GM19438 (cell line): ENCODE data around the gene ANO2.

Experiments
- ATAC-seq: cut with Tn5 transposase; IDR thresholded peaks from one replicate; pipeline ENCODE4 v1.9.1; 2021; ENCODE audit warnings: low read depth; ENCODE audit not compliant: unreplicated experiment

Gene ANO2

GRCh38 chr12:5945071-5946008 is at the start of gene ANO2:
TSS of gene ANO2 (minus strand) at chr12:5945259. CDS start at chr12:5945217, 42 bp downstream.
- ATAC-seq: no peak

GRCh38 chr12:5989621-5990020 is 44.6 kb upstream of the ANO2 start:
- no peak for ATAC-seq

- ATAC-seq: no peak
Observed at GRCh38 chr12:5988659-5989116, 43.6 kb upstream of the ANO2 start.

GRCh38 chr12:5988088-5988487 is 43.0 kb upstream of the ANO2 start:
- no peak for ATAC-seq

GRCh38 chr12:5987573-5987972 is 42.5 kb upstream of the ANO2 start:
- ATAC-seq: no peak

GRCh38 chr12:5985471-5985870 is 40.4 kb upstream of the ANO2 start:
- no peak for ATAC-seq

GRCh38 chr12:5984873-5985272 is 39.8 kb upstream of the ANO2 start:
- ATAC-seq: no peak

GRCh38 chr12:5982106-5982505 is 37.0 kb upstream of the ANO2 start:
- ATAC-seq: no peak

- ATAC-seq: no peak
Observed at GRCh38 chr12:5977556-5977955, 32.5 kb upstream of the ANO2 start.

- ATAC-seq: no peak
Observed at GRCh38 chr12:5976711-5977110, 31.7 kb upstream of the ANO2 start.

- ATAC-seq: no peak
Observed at GRCh38 chr12:5976196-5976595, 31.1 kb upstream of the ANO2 start.

- ATAC-seq: no peak
Observed at GRCh38 chr12:5973461-5974115, 28.5 kb upstream of the ANO2 start.

GRCh38 chr12:5972387-5972786 is 27.3 kb upstream of the ANO2 start:
- ATAC-seq: no peak

- no peak for ATAC-seq
Observed at GRCh38 chr12:5971194-5971850, 26.3 kb upstream of the ANO2 start.

GRCh38 chr12:5969974-5970690 is 25.1 kb upstream of the ANO2 start:
- no peak for ATAC-seq

- ATAC-seq: no peak
Observed at GRCh38 chr12:5969156-5969973, 24.3 kb upstream of the ANO2 start.

GRCh38 chr12:5967645-5968415 is 22.8 kb upstream of the ANO2 start:
- no peak for ATAC-seq

- no peak for ATAC-seq
Observed at GRCh38 chr12:5966486-5967095, 21.5 kb upstream of the ANO2 start.

- no peak for ATAC-seq
Observed at GRCh38 chr12:5965950-5966383, 20.9 kb upstream of the ANO2 start.
